Dedifferentiated amniotic fluid mesenchymal stem cell (primary cell): ENCODE data around the gene XBP1.
"Not testable (repeated sequence)": the region's sequence is repeated elsewhere in the genome, so short reads cannot be mapped to it uniquely, and the experiment has no call there.

ENCODE experiments used
- DNase-seq: peaks from one replicate; pipeline ENCODE4 v3.0.0-alpha.2; 2016; ENCODE audit errors: extremely low spot score

Gene XBP1

GRCh38 chr22:28800308-28801041 lies at the start of gene XBP1:
TSS of gene XBP1 (minus strand) at chr22:28800569.
- DNase-seq = peak; percentile 92

- no peak for DNase-seq
Measured at GRCh38 chr22:28846994-28847393, 46.6 kb upstream of the XBP1 start.

DNA sequence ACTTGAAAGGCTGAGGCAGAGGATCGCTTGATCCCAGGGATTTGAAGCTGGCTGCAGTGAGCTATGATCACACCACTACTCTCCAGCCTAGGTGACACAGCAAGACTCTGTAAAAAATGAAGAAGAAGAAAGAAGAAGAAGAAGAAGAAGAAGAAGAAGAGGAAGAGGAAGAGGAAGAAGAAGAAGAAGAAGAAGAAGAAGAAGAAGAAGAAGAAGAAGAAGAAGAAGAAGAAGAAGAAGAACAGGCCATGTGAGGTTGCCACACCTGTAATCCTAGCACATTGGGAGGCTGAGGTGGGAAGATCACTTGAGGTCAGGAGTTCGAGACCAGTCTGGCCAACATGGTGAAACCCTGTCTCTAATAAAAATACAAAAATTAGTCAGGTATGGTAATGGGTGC lies 43.9 kb upstream of the XBP1 start:
- not testable (repeated sequence) for DNase-seq

DNA sequence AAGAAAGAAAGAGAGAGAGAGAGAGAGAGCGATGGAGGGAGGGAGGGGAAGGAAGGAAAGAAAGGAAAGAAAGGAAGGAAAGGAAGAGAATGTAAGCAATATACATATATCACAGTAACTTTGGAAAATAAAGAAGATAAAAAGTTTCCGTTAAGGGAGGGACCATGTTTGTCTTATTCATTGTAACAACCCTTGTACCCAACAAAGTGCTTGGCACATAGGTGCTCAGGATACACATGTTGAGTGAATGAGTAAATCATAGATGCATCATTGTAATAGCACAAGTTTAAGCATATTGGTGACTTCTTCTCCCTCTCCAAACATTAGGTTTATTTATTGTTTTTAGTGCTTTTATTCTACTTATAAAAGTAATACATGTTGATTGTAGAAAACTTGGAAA lies 43.3 kb upstream of the XBP1 start:
- DNase-seq = no peak

- no peak for DNase-seq
Measured at GRCh38 chr22:28841111-28841510, 40.7 kb upstream of the XBP1 start.

DNA sequence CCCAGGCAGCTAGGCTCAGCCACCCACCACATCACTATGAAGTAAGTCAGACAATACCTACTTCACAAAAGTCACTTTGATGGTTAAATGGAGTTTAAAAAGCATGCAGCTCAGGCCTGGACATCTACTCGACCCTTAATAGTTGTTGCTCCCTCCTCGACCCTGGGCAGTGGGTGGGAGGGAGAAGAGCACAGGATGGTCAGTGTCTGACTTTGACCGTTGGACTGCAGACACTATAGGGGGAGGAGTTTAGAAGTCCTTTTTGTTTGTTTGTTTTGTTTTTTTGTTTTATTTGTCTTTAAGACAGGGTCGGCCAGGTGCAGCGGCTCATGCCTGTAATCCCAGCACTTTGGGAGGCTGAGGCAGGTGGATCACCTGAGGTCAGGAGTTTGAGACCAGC lies 38.6 kb upstream of the XBP1 start:
- no peak for DNase-seq

DNA sequence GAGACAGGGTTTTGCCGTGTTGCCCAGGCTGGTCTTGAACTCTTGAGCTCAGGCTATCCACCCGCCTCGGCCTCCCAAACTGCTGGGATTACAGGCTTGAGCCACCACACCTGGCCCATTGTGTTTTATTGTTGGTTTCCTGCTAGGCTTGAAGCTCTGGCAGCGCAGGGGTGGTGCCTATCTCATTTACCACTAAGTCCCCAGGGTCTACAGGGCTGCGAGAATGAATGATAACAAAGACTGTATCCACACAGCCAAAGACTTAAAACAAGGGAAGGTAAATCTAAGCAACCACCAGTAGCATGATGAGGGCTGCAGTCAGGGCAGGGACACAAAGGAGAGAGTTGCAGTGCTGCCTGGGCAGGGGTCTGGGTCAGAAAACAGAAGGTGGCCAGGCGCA lies 37.3 kb upstream of the XBP1 start:
- no peak for DNase-seq

DNA sequence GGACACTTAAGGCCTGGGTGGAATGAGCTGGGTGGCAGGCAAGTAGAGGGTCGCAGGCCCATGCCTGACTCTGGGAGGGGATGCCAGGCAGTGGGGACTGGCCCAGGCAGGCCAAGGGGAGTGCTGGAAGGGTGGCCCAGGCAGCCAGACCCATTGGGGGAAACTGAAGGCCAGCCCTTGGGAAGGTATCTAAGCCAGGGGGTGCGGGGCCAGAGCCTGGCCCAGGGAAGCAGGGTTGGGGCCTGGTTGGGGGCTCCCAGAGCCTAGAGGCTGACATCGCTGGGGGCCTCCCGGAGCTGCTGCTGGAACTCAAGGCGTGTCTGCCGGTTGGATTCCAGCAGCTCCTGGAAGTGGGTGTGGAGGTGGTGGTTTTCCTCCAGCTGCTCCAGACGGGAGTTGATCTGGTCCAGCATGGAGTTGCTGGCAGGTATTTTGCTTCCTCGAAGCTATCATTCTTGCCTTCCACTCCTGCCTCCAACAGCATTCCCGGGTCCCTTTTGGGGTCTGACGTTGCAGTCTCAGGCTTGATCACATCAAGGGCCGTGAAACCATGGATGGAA lies 35.3 kb upstream of the XBP1 start:
- DNase-seq = no peak

- DNase-seq = no peak
Measured at GRCh38 chr22:28833276-28833923, 33.0 kb upstream of the XBP1 start.

GRCh38 chr22:28832731-28833130 lies 32.4 kb upstream of the XBP1 start:
- DNase-seq = no peak

DNA sequence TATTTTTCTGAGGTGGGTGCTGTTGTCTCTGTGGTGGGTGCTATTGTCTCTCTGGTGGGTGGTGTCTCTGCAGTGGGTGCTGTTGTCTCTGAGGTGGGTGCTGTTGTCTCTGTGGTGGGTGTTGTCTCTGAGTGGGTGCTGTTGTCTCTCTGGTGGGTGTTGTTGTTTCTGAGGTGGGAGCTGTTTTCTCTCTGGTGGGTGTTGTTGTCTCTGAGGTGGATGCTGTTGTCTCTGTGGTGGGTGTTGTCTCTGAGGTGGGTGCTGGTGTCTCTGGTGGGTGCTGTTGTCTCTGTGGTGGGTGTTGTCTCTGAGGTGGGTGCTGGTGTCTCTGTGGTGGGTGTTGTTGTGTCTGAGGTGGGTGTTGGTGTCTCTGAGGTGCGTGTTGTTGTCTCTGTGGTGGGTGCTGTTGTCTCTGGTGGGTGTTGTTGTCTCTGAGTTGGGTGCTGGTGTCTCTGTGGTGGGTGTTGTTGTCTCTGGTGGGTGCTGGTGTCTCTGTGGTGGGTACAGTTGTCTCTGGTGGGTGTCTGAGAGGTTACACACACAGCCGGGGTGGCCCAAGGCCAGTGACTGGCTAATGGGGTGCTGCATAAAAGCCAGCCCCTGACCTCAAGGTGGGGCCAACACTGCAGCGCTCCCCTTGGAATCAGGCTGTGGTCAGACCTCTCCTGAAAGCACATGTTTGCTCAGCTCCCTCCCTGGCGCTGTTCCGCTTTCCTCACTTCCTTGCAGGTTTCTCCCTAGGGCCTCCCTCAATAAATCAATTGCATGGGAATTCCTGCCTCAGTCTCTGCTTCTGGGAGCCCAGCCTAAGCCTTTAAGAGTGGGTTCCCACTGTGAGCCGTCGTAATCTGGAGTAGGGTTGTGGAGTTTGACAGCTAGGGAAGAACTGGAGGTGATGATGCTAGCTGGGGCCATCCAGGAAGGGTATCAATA lies 31.0 kb upstream of the XBP1 start:
- DNase-seq = no peak

DNA sequence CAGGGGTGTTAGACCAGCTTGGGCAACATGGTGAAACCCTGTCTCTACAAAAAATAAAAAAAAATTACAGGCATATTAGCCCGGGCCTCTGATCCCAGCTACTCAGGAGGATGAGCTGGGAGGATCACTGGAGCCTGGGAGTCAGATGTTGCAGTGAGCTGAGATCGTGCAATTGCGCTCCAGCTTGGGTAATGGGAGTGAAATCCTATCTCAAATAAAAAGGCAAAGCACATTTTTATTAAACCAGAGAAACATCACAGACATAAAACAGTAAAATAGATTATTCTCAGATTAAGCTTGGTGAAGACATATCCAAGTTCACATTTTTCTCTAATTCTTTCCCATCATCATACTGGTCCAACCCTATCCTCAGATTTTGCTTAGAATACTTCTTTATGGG lies 30.1 kb upstream of the XBP1 start:
- no peak for DNase-seq

DNA sequence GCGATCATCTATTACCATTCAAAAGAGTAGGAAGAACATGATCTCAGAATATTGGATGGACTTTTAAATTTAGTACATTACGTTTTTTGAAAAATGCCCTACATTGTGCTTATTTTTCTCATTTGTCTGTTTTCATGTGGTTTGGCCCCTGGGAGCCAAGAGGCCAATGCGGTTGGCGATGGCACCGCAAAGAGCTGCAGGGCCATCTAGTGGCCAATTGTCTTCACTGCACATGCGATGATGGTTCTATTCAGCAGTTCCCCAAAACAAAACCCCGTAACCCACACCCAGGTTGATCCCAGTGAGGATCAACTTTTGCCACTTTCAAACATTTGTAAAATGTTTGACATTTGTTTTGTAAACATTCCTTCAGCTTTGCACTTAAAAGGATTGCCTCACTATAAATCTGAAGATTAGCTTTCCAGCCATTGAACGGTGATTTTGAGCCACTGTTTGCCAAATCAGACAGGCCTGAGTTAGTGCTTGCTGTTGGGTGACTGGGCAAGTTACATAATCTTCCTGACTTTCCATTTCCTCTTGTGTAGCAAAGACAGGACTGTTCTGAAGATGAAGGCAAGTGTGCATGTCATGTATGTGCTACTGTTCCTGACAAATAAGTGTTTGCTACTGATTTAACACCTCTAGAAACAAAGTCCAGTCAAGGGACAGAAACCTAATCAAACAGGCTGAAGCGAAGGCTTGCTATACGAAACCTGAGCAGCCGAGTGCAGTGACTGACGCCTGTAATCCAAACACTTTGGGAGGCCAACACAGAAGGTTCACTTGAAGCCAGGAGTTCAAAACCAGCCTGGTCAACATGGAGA lies 29.2 kb upstream of the XBP1 start:
- peak; percentile 44 for DNase-seq

GRCh38 chr22:28826921-28827320 lies 26.6 kb upstream of the XBP1 start:
- no peak for DNase-seq

DNA sequence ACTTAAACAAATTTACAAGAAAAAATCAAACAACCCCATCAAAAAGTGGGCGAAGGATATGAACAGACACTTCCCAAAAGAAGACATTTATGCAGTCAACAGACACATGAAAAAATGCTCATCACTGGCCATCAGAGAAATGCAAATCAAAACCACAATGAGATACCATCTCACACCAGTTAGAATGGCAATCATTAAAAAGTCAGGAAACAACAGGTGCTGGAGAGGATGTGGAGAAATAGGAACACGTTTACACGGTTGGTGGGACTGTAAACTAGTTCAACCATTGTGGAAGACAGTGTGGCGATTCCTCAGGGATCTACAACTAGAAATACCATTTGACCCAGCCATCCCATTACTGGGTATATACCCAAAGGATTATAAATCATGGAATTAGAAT lies 26.1 kb upstream of the XBP1 start:
- not testable (repeated sequence) for DNase-seq

DNA sequence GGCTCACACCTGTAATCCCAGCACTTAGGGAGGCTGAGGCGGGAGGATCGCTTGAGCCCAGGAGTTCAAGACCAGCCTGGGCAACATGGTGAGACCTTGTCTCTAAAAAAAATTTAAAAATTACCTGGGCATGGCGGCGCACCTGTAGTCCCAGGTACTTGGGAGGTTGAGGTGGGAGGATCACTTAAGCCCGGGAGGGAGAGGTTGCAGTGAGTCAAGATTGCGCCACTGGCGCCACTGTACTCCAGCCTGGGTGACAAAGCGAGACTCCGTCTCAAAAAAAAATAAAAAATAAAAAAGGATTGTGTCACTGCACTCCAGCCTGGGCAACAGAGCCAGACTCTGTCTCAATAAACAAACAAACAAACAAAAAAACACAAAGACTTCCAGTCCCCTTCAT lies 24.1 kb upstream of the XBP1 start:
- not testable (repeated sequence) for DNase-seq

- DNase-seq = no peak
Measured at GRCh38 chr22:28822930-28823551, 22.7 kb upstream of the XBP1 start.

DNA sequence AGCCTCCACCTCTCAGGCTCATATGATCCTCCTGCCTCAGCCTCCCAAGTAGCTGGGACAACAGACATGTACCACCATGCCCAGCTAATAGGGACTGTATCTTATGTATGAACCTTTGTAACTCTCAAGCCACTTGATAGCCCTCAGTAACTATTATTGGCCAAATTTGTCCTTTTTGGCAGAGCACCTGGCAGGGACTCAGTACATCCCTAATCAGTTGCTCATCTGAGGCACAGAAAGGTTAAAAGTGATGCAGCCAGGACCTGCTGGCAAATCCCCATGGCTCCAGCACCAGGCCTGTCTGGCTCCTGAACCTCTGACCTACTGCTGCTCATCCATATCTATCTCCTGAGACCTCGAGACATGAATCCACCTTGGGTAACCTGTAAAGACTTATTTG lies 21.1 kb upstream of the XBP1 start:
- DNase-seq = no peak

- no peak for DNase-seq
Measured at GRCh38 chr22:28820885-28821284, 20.5 kb upstream of the XBP1 start.

GRCh38 chr22:28819253-28820096 lies 19.1 kb upstream of the XBP1 start:
- no peak for DNase-seq
